KMS-11 (cell line): Measurements from ENCODE around the gene HS2ST1.

Experiments used
- H2AFZ ChIP-seq: fragments of 200-600 bp; sonication (generic); 2 replicates; pipeline ENCODE4 v1.6.1; 2016; ENCODE audit warnings: antibody characterized with exemption, mixed run types, low read depth
- H3K27ac ChIP-seq: fragments of 200-600 bp; sonication (generic); 2 replicates; pipeline ENCODE4 v1.6.1; 2016; ENCODE audit warnings: mild to moderate bottlenecking, mixed run types
- H3K27me3 ChIP-seq: fragments of 200-600 bp; sonication (generic); 2 replicates; pipeline ENCODE4 v1.6.1; 2017; ENCODE audit warnings: mild to moderate bottlenecking, low read depth, mixed run types, moderate library complexity; ENCODE audit not compliant: insufficient read depth
- H3K36me3 ChIP-seq: fragments of 200-600 bp; sonication (generic); 2 replicates; pipeline ENCODE4 v1.6.1; 2017; ENCODE audit warnings: mild to moderate bottlenecking, mixed run types; ENCODE audit not compliant: insufficient read depth
- H3K4me1 ChIP-seq: fragments of 200-600 bp; sonication (generic); 2 replicates; pipeline ENCODE4 v1.6.1; 2016; ENCODE audit warnings: mild to moderate bottlenecking, low read depth, mixed run types; ENCODE audit not compliant: poor library complexity, severe bottlenecking
- H3K4me2 ChIP-seq: fragments of 200-600 bp; sonication (generic); 2 replicates; pipeline ENCODE4 v1.7.0; 2016; ENCODE audit warnings: mild to moderate bottlenecking, mixed run types
- H3K4me3 ChIP-seq: fragments of 200-600 bp; sonication (generic); IDR thresholded peaks from 2 replicates; pipeline ENCODE4 v1.6.1; 2017; ENCODE audit warnings: low read depth, low read length, mixed read lengths; ENCODE audit not compliant: insufficient read depth
- H3K79me2 ChIP-seq: fragments of 200-600 bp; sonication (generic); 2 replicates; pipeline ENCODE4 v1.6.1; 2016; ENCODE audit warnings: low read depth, mixed run types; ENCODE audit not compliant: insufficient read depth
- H3K9ac ChIP-seq: fragments of 200-600 bp; sonication (generic); 2 replicates; pipeline ENCODE4 v1.6.1; 2016; ENCODE audit warnings: mild to moderate bottlenecking, mixed run types
- H4K20me1 ChIP-seq: fragments of 200-600 bp; sonication (generic); 2 replicates; pipeline ENCODE4 v1.6.1; 2016; ENCODE audit warnings: mild to moderate bottlenecking, mixed run types; ENCODE audit not compliant: insufficient read depth
- TF ChIP-seq, protein P1 (sequence below): fragments of 200-600 bp; sonication (generic); conservative IDR thresholded peaks from 2 replicates; pipeline ENCODE4 v1.6.1; 2017; ENCODE audit warnings: low read depth, mild to moderate bottlenecking, antibody characterized with exemption, low read length, moderate library complexity, mixed read lengths

HS2ST1 gene

GRCh38 chr1:87121711-87122163, 207.3 kb downstream of the HS2ST1 start:
- no peaks in the 10 kb centered on the region for H3K79me2 ChIP-seq
- no peak overlapping the region for H3K4me2 ChIP-seq
- no peak overlapping the region for H3K9ac ChIP-seq
- no peaks in the 10 kb centered on the region for H3K4me1 ChIP-seq
- no peak overlapping the region for H3K27ac ChIP-seq
- no peaks in the 10 kb centered on the region for H4K20me1 ChIP-seq
- H3K27me3 ChIP-seq, result no peaks in the 10 kb centered on the region
- no peak overlapping the region for H3K4me3 ChIP-seq
- no peak overlapping the region for H2AFZ ChIP-seq
- TF ChIP-seq, protein P1, sequence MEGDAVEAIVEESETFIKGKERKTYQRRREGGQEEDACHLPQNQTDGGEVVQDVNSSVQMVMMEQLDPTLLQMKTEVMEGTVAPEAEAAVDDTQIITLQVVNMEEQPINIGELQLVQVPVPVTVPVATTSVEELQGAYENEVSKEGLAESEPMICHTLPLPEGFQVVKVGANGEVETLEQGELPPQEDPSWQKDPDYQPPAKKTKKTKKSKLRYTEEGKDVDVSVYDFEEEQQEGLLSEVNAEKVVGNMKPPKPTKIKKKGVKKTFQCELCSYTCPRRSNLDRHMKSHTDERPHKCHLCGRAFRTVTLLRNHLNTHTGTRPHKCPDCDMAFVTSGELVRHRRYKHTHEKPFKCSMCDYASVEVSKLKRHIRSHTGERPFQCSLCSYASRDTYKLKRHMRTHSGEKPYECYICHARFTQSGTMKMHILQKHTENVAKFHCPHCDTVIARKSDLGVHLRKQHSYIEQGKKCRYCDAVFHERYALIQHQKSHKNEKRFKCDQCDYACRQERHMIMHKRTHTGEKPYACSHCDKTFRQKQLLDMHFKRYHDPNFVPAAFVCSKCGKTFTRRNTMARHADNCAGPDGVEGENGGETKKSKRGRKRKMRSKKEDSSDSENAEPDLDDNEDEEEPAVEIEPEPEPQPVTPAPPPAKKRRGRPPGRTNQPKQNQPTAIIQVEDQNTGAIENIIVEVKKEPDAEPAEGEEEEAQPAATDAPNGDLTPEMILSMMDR, result no peak
- H3K36me3 ChIP-seq, result no peaks in the 10 kb centered on the region

DNA sequence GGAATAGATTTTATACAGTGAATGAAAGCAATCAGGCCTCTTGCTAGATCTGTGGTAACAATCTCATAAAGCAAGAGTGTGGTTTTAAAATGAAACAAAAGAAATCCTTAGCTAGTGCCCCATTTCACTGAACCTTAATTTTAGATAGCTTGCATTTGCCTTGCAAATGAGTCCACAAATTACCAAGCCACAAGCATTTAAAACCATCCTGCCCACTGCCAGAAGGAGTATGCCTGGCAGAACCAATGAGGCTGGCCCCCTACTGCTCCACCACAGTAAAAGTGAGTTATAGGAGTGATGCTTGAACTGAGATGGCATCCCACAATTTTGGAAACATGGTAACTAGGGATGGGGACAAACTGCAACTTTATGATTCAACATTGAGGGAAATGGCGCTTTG, 207.8 kb downstream of the HS2ST1 start:
- Histone ChIP-seq H2AFZ (no peak overlapping the region), H3K79me2 (no peaks in the 10 kb centered on the region), H3K36me3 (no peaks in the 10 kb centered on the region), H3K27me3 (no peaks in the 10 kb centered on the region), H3K4me1 (no peaks in the 10 kb centered on the region), H3K27ac (no peak overlapping the region), H3K4me2 (no peak overlapping the region), H3K4me3 (no peak overlapping the region), H4K20me1 (no peaks in the 10 kb centered on the region), H3K9ac (no peak overlapping the region)
- TF ChIP-seq, protein P1, result no peak

- H3K4me1 ChIP-seq, result no peaks in the 10 kb centered on the region
- no peak overlapping the region for H2AFZ ChIP-seq
- no peaks in the 10 kb centered on the region for H3K79me2 ChIP-seq
- no peak overlapping the region for H3K9ac ChIP-seq
- TF ChIP-seq, protein P1, result no peak
- no peak overlapping the region for H3K27ac ChIP-seq
- H4K20me1 ChIP-seq, result no peaks in the 10 kb centered on the region
- H3K36me3 ChIP-seq, result no peaks in the 10 kb centered on the region
- no peak overlapping the region for H3K4me2 ChIP-seq
- no peaks in the 10 kb centered on the region for H3K27me3 ChIP-seq
- H3K4me3 ChIP-seq, result no peak overlapping the region
These were observed 209.2 kb downstream of the HS2ST1 start for GRCh38 chr1:87123610-87124009.

GRCh38 chr1:87126886-87127505, 212.6 kb downstream of the HS2ST1 start:
- no peak overlapping the region for H3K27ac ChIP-seq
- H3K79me2 ChIP-seq, result no peaks in the 10 kb centered on the region
- H3K4me3 ChIP-seq, result no peak overlapping the region

More at GRCh38 chr1:87126886-87127505, 212.6 kb downstream of the HS2ST1 start:
- H3K9ac ChIP-seq, result no peak overlapping the region
- no peaks in the 10 kb centered on the region for H3K4me1 ChIP-seq
- no peaks in the 10 kb centered on the region for H4K20me1 ChIP-seq
- no peaks in the 10 kb centered on the region for H3K36me3 ChIP-seq
- TF ChIP-seq, protein P1, result no peak
- H2AFZ ChIP-seq, result no peak overlapping the region
- H3K4me2 ChIP-seq, result no peak overlapping the region
- no peaks in the 10 kb centered on the region for H3K27me3 ChIP-seq
